ENCODE measurements around the gene CTNND2. TPM values are rescaled to one million over a fixed set of nuclear protein-coding genes. Genes with fewer than 3 reads are reported as not detected.

Gene CTNND2
- total RNA-seq, 4 donors from 2014 or later: 0.04 TPM; not detected in 3

DNA sequence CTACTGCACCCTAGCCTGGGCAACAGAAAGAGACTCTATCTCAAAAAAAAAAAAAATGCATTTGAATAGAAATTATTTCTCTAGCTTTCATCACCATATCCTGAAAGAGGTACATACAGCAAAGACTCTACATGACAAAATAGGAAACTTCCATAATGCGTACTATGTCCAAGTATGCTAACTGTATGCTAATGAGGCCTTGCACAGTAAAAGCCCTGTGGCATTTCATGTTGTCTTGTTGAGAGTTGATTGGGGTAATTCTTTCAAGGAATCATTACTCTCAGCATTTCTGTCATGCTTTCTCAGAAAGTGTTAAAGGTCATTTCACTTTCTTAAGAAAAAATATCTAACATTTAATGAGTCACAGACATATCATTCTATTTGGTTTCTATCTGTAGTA lies 393.4 kb downstream of the CTNND2 start:
- ATAC-seq (no peak), DNase-seq (no peak)
- Histone ChIP-seq H3K36me3 (no peaks in the 10 kb centered on the region), H3K27ac (no peak overlapping the region), H3K4me1 (no peaks in the 10 kb centered on the region), H3K9me3 (no peaks in the 10 kb centered on the region), H3K27me3 (no peaks in the 10 kb centered on the region), H3K4me3 (no peak overlapping the region)
- TF ChIP-seq POLR2A (IDR thresholded peaks at IDR 0.05): no peak
- TF ChIP-seq, protein P1, sequence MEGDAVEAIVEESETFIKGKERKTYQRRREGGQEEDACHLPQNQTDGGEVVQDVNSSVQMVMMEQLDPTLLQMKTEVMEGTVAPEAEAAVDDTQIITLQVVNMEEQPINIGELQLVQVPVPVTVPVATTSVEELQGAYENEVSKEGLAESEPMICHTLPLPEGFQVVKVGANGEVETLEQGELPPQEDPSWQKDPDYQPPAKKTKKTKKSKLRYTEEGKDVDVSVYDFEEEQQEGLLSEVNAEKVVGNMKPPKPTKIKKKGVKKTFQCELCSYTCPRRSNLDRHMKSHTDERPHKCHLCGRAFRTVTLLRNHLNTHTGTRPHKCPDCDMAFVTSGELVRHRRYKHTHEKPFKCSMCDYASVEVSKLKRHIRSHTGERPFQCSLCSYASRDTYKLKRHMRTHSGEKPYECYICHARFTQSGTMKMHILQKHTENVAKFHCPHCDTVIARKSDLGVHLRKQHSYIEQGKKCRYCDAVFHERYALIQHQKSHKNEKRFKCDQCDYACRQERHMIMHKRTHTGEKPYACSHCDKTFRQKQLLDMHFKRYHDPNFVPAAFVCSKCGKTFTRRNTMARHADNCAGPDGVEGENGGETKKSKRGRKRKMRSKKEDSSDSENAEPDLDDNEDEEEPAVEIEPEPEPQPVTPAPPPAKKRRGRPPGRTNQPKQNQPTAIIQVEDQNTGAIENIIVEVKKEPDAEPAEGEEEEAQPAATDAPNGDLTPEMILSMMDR (IDR thresholded peaks at IDR 0.05 in 4 of 5, conservative IDR thresholded peaks at IDR 0.05 in 1 of 5): no peak
- intact Hi-C loops (cut with DNase I; ENCODE audit: low total_unique reads): no loop called here
- in situ Hi-C loops (cut with MboI; ENCODE audit: low sequenced_read_pairs in 4 of 4): no loop called here

DNA sequence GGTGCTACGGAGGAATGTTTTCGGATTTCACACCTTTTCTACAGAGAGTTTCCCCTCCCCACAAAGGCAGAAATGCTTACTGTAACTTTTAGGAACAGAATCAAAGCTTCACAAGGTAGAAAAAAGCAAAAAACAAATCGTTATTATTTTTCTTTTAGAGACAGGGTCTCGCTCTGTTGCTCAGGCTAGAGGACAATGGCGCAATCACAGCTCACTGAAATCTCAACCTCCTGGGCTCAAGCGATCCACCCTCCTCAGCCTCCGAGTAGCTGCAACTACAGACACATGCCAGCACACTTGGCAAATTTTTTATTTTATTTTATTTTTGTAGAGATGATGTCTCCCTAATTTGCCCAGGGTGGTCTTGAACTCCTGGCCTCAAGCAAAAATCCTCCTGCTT lies 394.5 kb downstream of the CTNND2 start:
- in situ Hi-C loops (cut with MboI; ENCODE audit: low sequenced_read_pairs in 4 of 4) (no loop called here), intact Hi-C loops (cut with DNase I; ENCODE audit: low total_unique reads) (no loop called here)
- no peaks in the 10 kb centered on the region for H3K9me3 ChIP-seq
- ATAC-seq (no peak), DNase-seq (no peak)
- H3K27ac ChIP-seq: no peak overlapping the region
- H3K4me3 ChIP-seq: no peak overlapping the region
- no peaks in the 10 kb centered on the region for H3K36me3 ChIP-seq
- no peaks in the 10 kb centered on the region for H3K4me1 ChIP-seq
- no peaks in the 10 kb centered on the region for H3K27me3 ChIP-seq
- TF ChIP-seq, protein P1 (IDR thresholded peaks at IDR 0.05 in 4 of 5, conservative IDR thresholded peaks at IDR 0.05 in 1 of 5): no peak
- no peak for TF ChIP-seq POLR2A (IDR thresholded peaks at IDR 0.05)

DNA sequence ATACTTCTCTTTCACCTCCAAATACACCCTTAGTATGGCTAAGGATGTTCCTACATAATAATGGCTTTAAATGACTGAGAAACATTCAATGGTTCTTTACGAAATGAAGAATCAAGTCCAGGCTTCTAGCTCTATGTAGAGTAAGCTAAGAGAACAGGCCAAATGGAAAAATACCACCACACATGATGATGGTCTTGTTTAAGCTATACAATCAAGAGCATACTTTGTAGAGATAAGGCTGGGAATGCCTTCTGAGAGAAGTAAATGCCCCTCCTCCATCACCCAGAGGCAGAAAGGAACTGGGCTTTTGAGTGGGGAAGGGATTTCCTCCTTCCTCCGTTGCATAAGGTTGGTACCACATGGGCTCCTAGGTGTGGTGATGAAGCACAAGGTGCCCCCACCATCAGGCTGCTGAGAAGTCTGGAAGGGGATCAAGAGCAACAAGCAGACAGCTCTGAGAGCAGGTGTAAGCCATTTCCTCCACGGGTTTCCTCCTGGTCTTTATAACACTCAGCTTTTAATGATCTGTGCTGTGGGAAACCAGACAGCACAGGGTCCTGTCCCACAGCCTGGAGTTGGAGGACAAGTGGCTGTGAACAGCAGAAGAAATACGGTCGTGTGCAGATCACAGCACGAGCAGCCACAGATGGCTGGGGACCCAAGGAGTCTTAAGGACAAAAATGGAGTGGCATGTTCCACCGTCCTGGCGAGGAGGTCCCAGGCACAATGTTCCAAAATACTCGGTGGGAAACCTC lies 396.9 kb downstream of the CTNND2 start:
- no peaks in the 10 kb centered on the region for H3K4me1 ChIP-seq
- no peaks in the 10 kb centered on the region for H3K36me3 ChIP-seq
- DNase-seq: no peak
- no peaks in the 10 kb centered on the region for H3K9me3 ChIP-seq
- TF ChIP-seq, protein P1 (IDR thresholded peaks at IDR 0.05 in 4 of 5, conservative IDR thresholded peaks at IDR 0.05 in 1 of 5): no peak
- TF ChIP-seq POLR2A (IDR thresholded peaks at IDR 0.05): no peak
- no peaks in the 10 kb centered on the region for H3K27me3 ChIP-seq
- in situ Hi-C loops (cut with MboI; ENCODE audit: low sequenced_read_pairs in 4 of 4): no loop called here
- ATAC-seq: no peak
- no peak overlapping the region for H3K4me3 ChIP-seq
- intact Hi-C loops (cut with DNase I; ENCODE audit: low total_unique reads): no loop called here
- no peak overlapping the region for H3K27ac ChIP-seq

DNA sequence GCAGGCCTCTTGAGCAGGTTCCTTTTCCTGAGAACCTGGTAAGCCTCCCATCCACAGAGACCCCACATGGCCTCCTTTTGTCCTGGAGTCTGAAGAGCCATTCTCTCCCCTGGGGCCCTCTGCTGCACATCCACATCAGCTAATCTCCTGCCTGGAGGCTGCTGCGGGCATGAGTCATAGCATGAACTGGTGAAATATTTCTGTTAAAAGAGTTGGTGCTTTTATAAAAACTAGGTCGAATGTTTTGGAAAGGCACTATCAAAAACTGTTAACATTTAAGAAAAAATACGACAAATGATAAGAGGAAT lies 399.4 kb downstream of the CTNND2 start:
- Histone ChIP-seq H3K36me3 (no peaks in the 10 kb centered on the region), H3K27me3 (no peaks in the 10 kb centered on the region), H3K4me1 (no peaks in the 10 kb centered on the region), H3K27ac (no peak overlapping the region), H3K4me3 (no peak overlapping the region), H3K9me3 (no peaks in the 10 kb centered on the region)
- ATAC-seq (no peak), DNase-seq (no peak)
- TF ChIP-seq, protein P1 (IDR thresholded peaks at IDR 0.05 in 4 of 5, conservative IDR thresholded peaks at IDR 0.05 in 1 of 5): no peak
- no peak for TF ChIP-seq POLR2A (IDR thresholded peaks at IDR 0.05)
- intact Hi-C loops (cut with DNase I; ENCODE audit: low total_unique reads): no loop called here
- in situ Hi-C loops (cut with MboI; ENCODE audit: low sequenced_read_pairs in 4 of 4): no loop called here
